K562 (cell line): ENCODE results near the gene FAM25A. TPM values are rescaled to one million over a fixed set of nuclear protein-coding genes. Genes with fewer than 3 reads are reported as not detected.

ENCODE experiments used
- ATAC-seq: fragments of 200-7000 bp; cut with Tn5 transposase; 3 replicates; pipeline ENCODE4 v1.9.1; 2020; ENCODE audit warnings: moderate library complexity
- BruUV-seq: library from RNA; stranded (reverse); fragments of 400-500 nt; replicated peaks from 2 replicates; lab custom pipeline; 2021; lab: Mats Ljungman, UMichigan
- CTCF ChIA-PET: fragments of 300-600 bp; formaldehyde crosslinking; extraction: SDS; loops from one replicate; lab custom pipeline; 2021; ENCODE audit warnings: low intra/inter-chr PET ratio; lab: Yijun Ruan, JAX
- POLR2A ChIA-PET: fragments of 300-600, 350-650 bp; sonication (Branson Sonifier 250); formaldehyde crosslinking; extraction: SDS; loops from one replicate; lab custom pipeline; 2021; ENCODE audit warnings: antibody characterized with exemption, inconsistent platforms; lab: Yijun Ruan, JAX
- DNase-seq, 4 experiments: peaks; one replicate each; pipeline versions ENCODE4 v3.0.0 to v3.0.0-alpha.2; 2011 to 2018; ENCODE audit warnings: low spot score in 3 of 4, mixed read lengths in 3 of 4; ENCODE audit errors: extremely low read depth in 1 of 4
- FAIRE-seq: peaks from 2 replicates; lab custom pipeline; 2011; peaks lifted over from hg19 to GRCh38; lab: Jason Lieb, UNC
- H2AFZ ChIP-seq: 2 replicates; pipeline ENCODE4 v1.6.0; 2011; ENCODE audit warnings: low read depth, low read length, control low read depth, inconsistent platforms
- H3K27ac ChIP-seq: fragments of 200-600 bp; 3 replicates; pipeline ENCODE4 v1.8.0; 2011; ENCODE audit warnings: low read depth, mild to moderate bottlenecking, control low read depth, inconsistent platforms, low read length, moderate library complexity, mixed read lengths; ENCODE audit errors: extremely low read depth
- H3K27me3 ChIP-seq, 2 experiments: fragments of 300-600 bp in 1 of 2; 2 replicates in 1 of 2; 3 replicates in 1 of 2; pipeline versions ENCODE4 v1.6.0 to v1.8.0; 2011; ENCODE audit warnings: inconsistent platforms in 2 of 2, low read length in 2 of 2, mild to moderate bottlenecking in 1 of 2, mixed read lengths in 1 of 2, moderate library complexity in 1 of 2; ENCODE audit not compliant: control insufficient read depth in 2 of 2, insufficient read depth in 2 of 2
- H3K36me3 ChIP-seq: fragments of 300-600 bp; 3 replicates; pipeline ENCODE4 v1.8.0; 2011; ENCODE audit warnings: mild to moderate bottlenecking, low read length, inconsistent platforms; ENCODE audit not compliant: control insufficient read depth, insufficient read depth
- H3K4me1 ChIP-seq, 2 experiments: fragments of 200-600 bp in 1 of 2; replicated peaks in 1 of 2; 2 replicates in 1 of 2; 3 replicates in 1 of 2; pipeline versions ENCODE4 v1.5.1 to v1.8.0; 2011; ENCODE audit warnings: inconsistent platforms in 2 of 2, low read length in 2 of 2, mild to moderate bottlenecking in 1 of 2, mixed read lengths in 1 of 2, moderate library complexity in 1 of 2; ENCODE audit not compliant: control insufficient read depth in 2 of 2, insufficient read depth in 2 of 2
- H3K4me2 ChIP-seq: 2 replicates; pipeline ENCODE4 v1.6.1; 2011; ENCODE audit warnings: low read length, control low read depth, inconsistent platforms, mixed read lengths; ENCODE audit not compliant: insufficient read depth
- H3K4me3 ChIP-seq: fragments of 200-600 bp; sonication (generic), shearing (Covaris generic); 2 replicates; pipeline ENCODE4 v1.5.1; 2016; ENCODE audit warnings: control low read depth, inconsistent platforms
- H3K79me2 ChIP-seq: fragments of 200-600 bp; 3 replicates; pipeline ENCODE4 v1.8.0; 2011; ENCODE audit warnings: low read length, inconsistent platforms; ENCODE audit not compliant: control insufficient read depth, insufficient read depth
- H3K9ac ChIP-seq, 2 experiments: 2 replicates each; pipeline versions ENCODE4 v1.6.0 to v1.6.1; 2011; ENCODE audit warnings: low read depth in 2 of 2, low read length in 2 of 2, control low read depth in 1 of 2, inconsistent platforms in 1 of 2, mild to moderate bottlenecking in 1 of 2, mixed read lengths in 1 of 2; ENCODE audit not compliant: insufficient read depth in 1 of 2
- H3K9me1 ChIP-seq: one replicate; pipeline ENCODE4 v1.6.0; 2011; ENCODE audit warnings: inconsistent platforms, mild to moderate bottlenecking, low read length, moderate library complexity; ENCODE audit not compliant: control insufficient read depth, insufficient read depth
- H3K9me3 ChIP-seq: replicated peaks from 2 replicates; pipeline ENCODE4 v1.5.1; 2011; ENCODE audit warnings: low read depth, low read length, inconsistent platforms; ENCODE audit not compliant: control insufficient read depth, insufficient read depth
- H4K20me1 ChIP-seq: replicated peaks from 2 replicates; pipeline ENCODE4 v1.6.1; 2011; ENCODE audit warnings: low read length, inconsistent platforms, mixed read lengths; ENCODE audit not compliant: control insufficient read depth, insufficient read depth
- CREBBP ChIP-seq: IDR thresholded peaks from one replicate; pipeline ENCODE4 v1.6.1; 2012; ENCODE audit warnings: low read depth, mild to moderate bottlenecking, control low read depth, inconsistent platforms, low read length
- EZH2 ChIP-seq: IDR thresholded peaks from 2 replicates; pipeline ENCODE4 v1.6.1; 2012; ENCODE audit warnings: low read depth, mild to moderate bottlenecking, inconsistent platforms, low read length, borderline replicate concordance
- GATAD2A ChIP-seq: fragments of 450-650 bp; IDR thresholded peaks from 2 replicates; pipeline ENCODE4 v1.6.1; 2017
- MTA2 ChIP-seq: fragments of 450-650 bp; IDR thresholded peaks from 2 replicates; pipeline ENCODE4 v1.6.1; 2016; ENCODE audit warnings: low read depth
- MTA3 ChIP-seq: fragments of 450-650 bp; formaldehyde crosslinking; IDR thresholded peaks from 2 replicates; pipeline ENCODE4 v1.6.1; 2017; ENCODE audit warnings: mild to moderate bottlenecking, borderline replicate concordance
- RBM14 ChIP-seq: fragments of 200-400 bp; formaldehyde crosslinking; IDR thresholded peaks from 2 replicates; pipeline ENCODE4 v1.6.1; 2018; ENCODE audit warnings: low read depth, mild to moderate bottlenecking, low read length, moderate library complexity, borderline replicate concordance; ENCODE audit not compliant: insufficient read depth
- ZNF12 ChIP-seq: sonication (generic); formaldehyde crosslinking; IDR thresholded peaks from 2 replicates; pipeline ENCODE4 v1.4.0; 2020; ENCODE audit warnings: mild to moderate bottlenecking, missing genetic modification reagents
- WGBS: fragments of 100-300 bp; shearing (Covaris generic); methylation state at CpG from one replicate; pipeline ENCODE4 v1.1.6; 2016; ENCODE audit warnings: low coverage, mixed read lengths; ENCODE audit not compliant: insufficient coverage; ENCODE audit errors: missing lambda C conversion rate; 5-methylcytosine and 5-hydroxymethylcytosine counted together
- in situ Hi-C: fragments of 300-500 bp; cut with MboI; formaldehyde crosslinking; loops from 4 replicates; pipeline ENCODE4 v1.15.0; 2018; ENCODE audit warnings: inconsistent platforms, mixed read lengths
- intact Hi-C: fragments of 100-400 bp; cut with micrococcal nuclease; formaldehyde crosslinking; loops from 2 replicates; pipeline ENCODE4 v1.14.2; 2022
- polyA plus RNA-seq, 8 experiments: library from polyadenylated mRNA; depleted of rRNA in 4 of 8; stranded (reverse) in 5 of 8; unstranded in 3 of 8; fragments of >200 nt; fragmentation: Nextera tagmentation in 2 of 8; fragmentation: Illumina TruSeq in 1 of 8; extraction: Ambion mirVana in 2 of 8; extraction: Trizol in 1 of 8; gene quantifications; 2 replicates each; pipeline versions ENCODE4 v1.2.1 to v1.2.3, GENCODE V29; 2011 to 2014; ENCODE audit warnings: inconsistent platforms in 1 of 8, missing spikeins in 1 of 8
- total RNA-seq, 7 experiments: library from RNA; depleted of rRNA in 6 of 7; stranded (reverse); fragments of >200 nt in 6 of 7; fragmentation: Illumina TruSeq in 2 of 7; extraction: Trizol in 2 of 7; gene quantifications; 2 replicates each; pipeline versions ENCODE4 v1.2.1 to v1.2.3, GENCODE V29; 2011 to 2021; ENCODE audit warnings: low replicate concordance in 1 of 7
- TF ChIP-seq, protein P1 (sequence below), 2 experiments: fragments of 450-650 bp; conservative IDR thresholded peaks; 2 replicates each; pipeline ENCODE4 v1.6.1; 2017; ENCODE audit warnings: mild to moderate bottlenecking in 2 of 2, moderate library complexity in 2 of 2

The FAM25A gene
- total and polyA plus RNA-seq, 9 of the 15 experiments (the other 6 are each of a cell fraction or from before 2014, with no cell fraction given) = not detected

DNA sequence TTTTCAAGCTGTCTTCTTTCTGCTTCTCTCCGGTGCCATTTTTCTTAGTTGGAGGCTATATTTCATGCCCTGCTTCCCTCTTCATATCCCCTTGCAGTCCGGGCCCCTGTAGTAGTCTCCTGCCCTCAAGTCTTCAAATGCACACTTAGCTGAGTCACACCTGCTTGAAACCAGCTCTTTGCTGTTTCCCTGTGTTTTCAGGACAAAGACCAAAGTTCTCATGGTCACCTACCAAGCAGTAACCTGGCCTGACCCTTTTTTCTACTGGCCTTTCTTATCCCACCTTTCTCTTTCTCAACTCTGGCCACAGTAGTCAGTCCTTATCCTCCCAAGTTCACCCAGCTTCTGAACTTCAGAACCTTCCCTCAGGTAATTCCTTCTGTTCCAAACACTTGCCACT lies 46.1 kb downstream of the FAM25A start:
- CTCF ChIA-PET = no interaction called here
- H3K9me1 ChIP-seq = no peaks in the 10 kb centered on the region
- POLR2A ChIA-PET = no interaction called here

More for the DNA sequence above, 46.1 kb downstream of the FAM25A start:
- Histone ChIP-seq H2AFZ (no peak overlapping the region), H3K27me3 (no peaks in the 10 kb centered on the region), H3K4me1 (no peaks in the 10 kb centered on the region), H3K9me3 (no peaks in the 10 kb centered on the region), H3K4me2 (no peak overlapping the region), H3K4me3 (no peak overlapping the region), H3K79me2 (no peaks in the 10 kb centered on the region), H3K36me3 (peaks cover 67% of the 10 kb centered on the region; the same call in 2 of the 3 replicates), H3K9ac (no peak overlapping the region), H4K20me1 (no peaks in the 10 kb centered on the region), H3K27ac (no peak overlapping the region)
- no peak for FAIRE-seq
- no peak for DNase-seq
- no TSS peak for BruUV-seq
- intact Hi-C loops = no loop called here
- TF ChIP-seq GATAD2A (no peak), ZNF12 (CRISPR knock-in tag) (no peak), MTA2 (no peak), CREBBP (no peak), RBM14 (no peak), EZH2 (no peak), MTA3 (no peak)
- TF ChIP-seq, protein P1, sequence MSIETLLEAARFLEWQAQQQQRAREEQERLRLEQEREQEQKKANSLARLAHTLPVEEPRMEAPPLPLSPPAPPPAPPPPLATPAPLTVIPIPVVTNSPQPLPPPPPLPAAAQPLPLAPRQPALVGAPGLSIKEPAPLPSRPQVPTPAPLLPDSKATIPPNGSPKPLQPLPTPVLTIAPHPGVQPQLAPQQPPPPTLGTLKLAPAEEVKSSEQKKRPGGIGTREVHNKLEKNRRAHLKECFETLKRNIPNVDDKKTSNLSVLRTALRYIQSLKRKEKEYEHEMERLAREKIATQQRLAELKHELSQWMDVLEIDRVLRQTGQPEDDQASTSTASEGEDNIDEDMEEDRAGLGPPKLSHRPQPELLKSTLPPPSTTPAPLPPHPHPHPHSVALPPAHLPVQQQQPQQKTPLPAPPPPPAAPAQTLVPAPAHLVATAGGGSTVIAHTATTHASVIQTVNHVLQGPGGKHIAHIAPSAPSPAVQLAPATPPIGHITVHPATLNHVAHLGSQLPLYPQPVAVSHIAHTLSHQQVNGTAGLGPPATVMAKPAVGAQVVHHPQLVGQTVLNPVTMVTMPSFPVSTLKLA (conservative IDR thresholded peaks at IDR 0.05) = no peak
- in situ Hi-C loops = no loop called here
- WGBS = 89% methylated on average over 2 of the region's 2 CpGs
- ATAC-seq = no peak
